Subcutaneous abdominal adipose tissue (tissue), 5 donors: Measurements from ENCODE around the gene TVP23A.
"Not testable (repeated sequence)": the region's sequence is repeated elsewhere in the genome, so short reads cannot be mapped to it uniquely, and the experiment has no call there.

ENCODE experiments used
- H3K27ac ChIP-seq: one replicate; pipeline ENCODE4 v1.7.0; 2013; ENCODE audit warnings: low read depth, mild to moderate bottlenecking, inconsistent platforms, low read length, moderate library complexity
- H3K27me3 ChIP-seq, 5 donors: one replicate each; pipeline ENCODE4 v1.7.0; 2013; ENCODE audit warnings: low read length in 5 of 5, inconsistent platforms in 1 of 5; ENCODE audit not compliant: control insufficient read depth in 5 of 5, insufficient read depth in 4 of 5
- H3K36me3 ChIP-seq, 5 donors: one replicate each; pipeline ENCODE4 v1.7.0; 2013; ENCODE audit warnings: low read length in 5 of 5; ENCODE audit not compliant: control insufficient read depth in 5 of 5, insufficient read depth in 5 of 5
- H3K4me1 ChIP-seq, 5 donors: one replicate each; pipeline ENCODE4 v1.7.0; 2013; ENCODE audit warnings: low read length in 5 of 5, mild to moderate bottlenecking in 3 of 5, moderate library complexity in 1 of 5; ENCODE audit not compliant: control insufficient read depth in 5 of 5, insufficient read depth in 5 of 5
- H3K4me3 ChIP-seq, 5 donors: one replicate each; pipeline ENCODE4 v1.7.0; 2013; ENCODE audit warnings: low read length in 5 of 5, low read depth in 1 of 5
- H3K9ac ChIP-seq, 5 donors: one replicate each; pipeline ENCODE4 v1.7.0; 2013; ENCODE audit warnings: low read length in 5 of 5, mild to moderate bottlenecking in 4 of 5, moderate library complexity in 3 of 5
- H3K9me3 ChIP-seq, 5 donors: one replicate each; pipeline ENCODE4 v1.7.0; 2013; ENCODE audit warnings: low read length in 5 of 5; ENCODE audit not compliant: control insufficient read depth in 5 of 5
- donor health status: healthy.
- donor health status: healthy.
- donor health status: healthy.
- donor health status: healthy.
- donor health status: healthy.

Gene TVP23A

DNA sequence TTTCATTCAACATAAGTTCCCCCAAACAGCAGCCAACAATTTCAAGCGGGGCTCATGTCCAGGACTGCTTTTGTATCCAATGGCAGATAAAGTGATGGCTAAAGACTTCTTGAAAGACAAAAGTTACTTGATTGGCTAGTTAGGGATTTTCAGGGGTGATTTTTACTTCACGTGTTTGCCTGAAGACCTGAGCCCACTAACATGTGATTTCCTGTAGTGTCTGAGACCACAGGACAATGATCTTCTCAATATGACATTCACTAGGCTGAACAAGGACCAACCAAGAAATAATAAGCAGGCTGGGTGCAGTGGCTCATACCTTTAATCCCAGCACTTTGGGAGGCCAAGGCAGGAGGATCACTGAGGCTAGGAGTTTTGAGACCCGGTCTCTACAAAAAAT is 10.4 kb downstream of the TVP23A start:
- Histone ChIP-seq H3K27ac (no peak overlapping the region), H3K4me1 (peaks cover 0 to 8% (median 0%) of the 10 kb centered on the region in 5 donors)

DNA sequence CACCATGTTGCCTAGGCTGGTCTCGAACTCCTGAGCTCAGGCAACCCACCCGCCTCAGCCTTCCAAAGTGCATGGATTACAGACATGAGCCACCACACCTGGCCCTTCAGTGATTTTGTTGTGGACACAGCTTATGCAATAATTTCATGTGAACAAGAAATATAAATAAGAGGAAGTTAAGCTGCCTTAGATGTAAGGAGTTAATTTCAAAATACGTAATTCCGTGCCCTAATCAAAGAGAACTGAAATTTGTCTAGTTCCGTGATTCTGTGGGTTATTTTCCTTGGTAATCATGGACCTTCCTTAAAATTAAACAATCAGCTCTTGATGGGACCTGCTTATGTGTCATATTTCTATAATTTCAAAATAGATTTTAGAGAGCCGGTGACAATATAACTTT is 11.9 kb downstream of the TVP23A start:
- Histone ChIP-seq H3K36me3 (no peaks in the 10 kb centered on the region), H3K4me1 (peaks cover 0 to 8% (median 0%) of the 10 kb centered on the region in 5 donors), H3K27ac (no peak overlapping the region), H3K27me3 (no peaks in the 10 kb centered on the region), H3K9ac (no peak overlapping the region), H3K9me3 (peaks cover 0 to 3% (median 0%) of the 10 kb centered on the region in 5 donors), H3K4me3 (no peak overlapping the region)

More for the DNA sequence above, 10.4 kb downstream of the TVP23A start:
- Histone ChIP-seq H3K9me3 (peaks cover 0 to 3% (median 0%) of the 10 kb centered on the region in 5 donors), H3K4me3 (no peak overlapping the region), H3K9ac (no peak overlapping the region), H3K27me3 (no peaks in the 10 kb centered on the region), H3K36me3 (no peaks in the 10 kb centered on the region)

DNA sequence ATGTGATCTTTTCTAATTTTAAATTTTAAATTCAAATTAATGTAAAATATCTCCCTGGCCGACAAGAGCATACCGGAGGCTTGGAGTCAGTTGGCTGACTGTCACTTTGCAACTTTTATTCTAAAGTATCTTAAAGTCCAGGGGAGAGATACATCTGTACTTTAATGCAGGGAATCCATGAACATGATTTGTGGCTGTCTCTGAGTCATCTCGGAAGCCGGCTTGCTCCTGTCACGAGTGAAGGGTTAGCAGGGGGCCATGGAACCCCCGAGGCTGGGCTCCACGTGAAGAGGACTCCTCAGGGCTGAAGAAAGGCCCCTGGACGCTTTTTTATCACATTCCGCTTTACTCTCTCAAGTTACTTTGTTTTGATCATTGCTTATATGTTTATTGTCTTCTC is 13.3 kb downstream of the TVP23A start:
- Histone ChIP-seq H3K27me3 (no peaks in the 10 kb centered on the region), H3K4me1 (peaks cover 0 to 8% (median 0%) of the 10 kb centered on the region in 5 donors)

DNA sequence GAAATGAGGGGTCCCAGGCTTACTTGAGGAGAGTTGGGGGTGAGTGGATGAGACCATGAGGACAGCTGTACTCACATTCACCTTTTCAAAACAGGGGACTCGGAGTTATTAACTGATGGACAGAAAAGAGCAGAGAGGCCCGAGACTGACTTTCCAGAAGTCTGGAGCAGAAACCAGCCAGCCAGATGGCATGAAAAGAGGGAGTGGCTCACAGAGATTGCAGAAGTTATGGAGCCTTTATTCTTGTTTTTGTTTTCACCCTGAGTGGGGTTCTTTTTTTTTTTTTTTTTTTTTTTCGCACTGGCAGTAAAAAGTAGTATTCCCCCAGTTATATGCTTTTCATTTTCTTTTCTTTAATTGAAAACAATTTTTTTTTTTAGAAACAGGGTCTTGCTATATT is 18.9 kb downstream of the TVP23A start:
- no peak overlapping the region for H3K4me3 ChIP-seq
- H3K36me3 ChIP-seq: no peaks in the 10 kb centered on the region
- no peaks in the 10 kb centered on the region for H3K9me3 ChIP-seq
- H3K4me1 ChIP-seq: peaks cover 0 to 6% (median 0%) of the 10 kb centered on the region in 5 donors
- H3K27me3 ChIP-seq: no peaks in the 10 kb centered on the region
- H3K27ac ChIP-seq: no peak overlapping the region
- no peak overlapping the region for H3K9ac ChIP-seq

More for the DNA sequence above, 13.3 kb downstream of the TVP23A start:
- peaks cover 0 to 3% (median 0%) of the 10 kb centered on the region in 5 donors for H3K9me3 ChIP-seq
- H3K4me3 ChIP-seq: no peak overlapping the region
- H3K27ac ChIP-seq: no peak overlapping the region
- no peak overlapping the region for H3K9ac ChIP-seq
- H3K36me3 ChIP-seq: no peaks in the 10 kb centered on the region

DNA sequence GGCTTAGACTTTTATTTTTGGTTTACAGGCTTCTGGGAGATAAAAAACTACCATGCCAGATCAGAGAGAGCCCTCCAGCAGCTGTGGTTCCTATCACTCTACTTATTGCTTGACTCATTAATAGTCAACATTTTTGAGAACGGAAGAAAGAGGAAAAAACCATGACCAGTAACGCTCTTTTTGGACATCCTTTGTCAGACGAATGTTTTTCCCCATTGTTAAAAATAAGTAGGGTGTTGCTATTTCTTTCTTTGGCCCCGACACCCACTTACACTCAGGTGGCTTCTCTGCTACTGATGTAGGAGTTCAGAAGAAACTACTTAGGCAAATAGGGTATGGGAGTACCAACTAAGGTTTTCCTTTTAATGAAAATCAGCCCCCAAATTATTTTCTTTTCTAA is 27.5 kb downstream of the TVP23A start:
- H3K4me3 ChIP-seq: no peak overlapping the region
- no peaks in the 10 kb centered on the region for H3K27me3 ChIP-seq
- H3K9me3 ChIP-seq: no peaks in the 10 kb centered on the region
- no peak overlapping the region for H3K27ac ChIP-seq
- H3K4me1 ChIP-seq: peaks cover 0 to 9% (median 0%) of the 10 kb centered on the region in 5 donors
- H3K36me3 ChIP-seq: no peaks in the 10 kb centered on the region
- no peak overlapping the region for H3K9ac ChIP-seq

DNA sequence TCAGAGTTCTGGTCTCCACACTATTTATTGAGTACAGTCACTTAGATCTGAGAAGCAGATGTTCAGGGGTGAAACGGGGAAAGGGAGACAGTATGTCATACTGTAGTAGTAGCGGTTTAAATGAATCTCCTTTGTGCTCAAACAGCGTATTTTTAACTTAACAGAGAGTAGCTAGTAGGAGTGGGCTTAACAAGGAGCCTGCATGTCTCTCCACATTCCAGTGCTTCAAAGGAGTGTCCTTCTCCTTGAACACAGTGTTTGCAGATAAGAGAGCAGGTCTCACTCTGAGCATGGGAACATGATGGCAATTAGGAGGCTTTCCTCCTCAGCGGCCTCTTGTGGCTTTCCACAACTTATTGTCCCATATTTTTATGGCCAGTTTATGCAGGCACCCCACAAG is 30.0 kb downstream of the TVP23A start:
- not testable (repeated sequence) for H3K4me3 ChIP-seq, H3K36me3 ChIP-seq, H3K9me3 ChIP-seq, H3K27ac ChIP-seq, H3K27me3 ChIP-seq, H3K9ac ChIP-seq, H3K4me1 ChIP-seq

DNA sequence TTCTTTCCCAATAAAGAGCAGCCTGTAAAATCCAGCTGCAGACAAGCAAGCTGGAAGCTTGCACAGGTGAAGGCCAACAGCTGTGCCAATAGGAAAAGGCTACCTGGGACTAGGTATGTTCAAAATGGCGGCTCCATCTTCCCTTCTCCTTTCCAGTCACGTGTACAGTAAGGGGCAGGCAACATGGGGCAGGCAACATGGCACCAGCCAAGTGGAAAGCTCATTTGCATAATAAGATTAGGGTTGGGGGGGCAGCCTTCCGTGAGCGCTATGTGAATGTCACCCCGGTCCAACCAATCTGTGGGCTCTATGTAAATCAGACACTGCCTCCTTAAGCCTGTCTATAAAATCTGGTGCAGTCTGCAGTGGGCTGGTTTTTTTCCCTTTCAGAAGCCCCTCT is 31.3 kb downstream of the TVP23A start:
- no peak overlapping the region for H3K27ac ChIP-seq
- H3K9ac ChIP-seq: no peak overlapping the region
- peaks cover 0 to 2% (median 0%) of the 10 kb centered on the region in 5 donors for H3K4me1 ChIP-seq
- no peaks in the 10 kb centered on the region for H3K9me3 ChIP-seq
- no peak overlapping the region for H3K4me3 ChIP-seq
- no peaks in the 10 kb centered on the region for H3K36me3 ChIP-seq
- no peaks in the 10 kb centered on the region for H3K27me3 ChIP-seq

DNA sequence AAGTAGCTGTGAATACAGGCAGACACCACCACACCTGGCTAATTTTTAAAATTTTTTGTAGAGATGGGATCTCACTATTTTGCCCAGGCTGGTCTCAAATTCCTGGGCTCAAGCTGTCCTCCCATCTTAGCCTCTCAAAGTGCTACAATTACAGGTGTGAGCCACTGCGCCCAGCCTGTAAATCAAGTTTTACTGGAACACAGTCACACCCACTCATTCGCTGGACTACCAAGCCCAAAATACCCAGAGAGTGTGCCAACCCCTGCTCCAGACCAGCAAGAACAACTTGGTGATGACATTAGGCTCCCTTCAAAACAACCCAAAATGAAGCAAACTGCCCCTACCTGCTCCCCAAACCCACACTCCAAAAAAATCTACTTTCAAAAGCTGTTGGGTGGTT is 36.0 kb downstream of the TVP23A start:
- Histone ChIP-seq H3K4me3 (no peak overlapping the region), H3K4me1 (no peaks in the 10 kb centered on the region), H3K27me3 (no peaks in the 10 kb centered on the region), H3K9me3 (no peaks in the 10 kb centered on the region), H3K9ac (no peak overlapping the region), H3K36me3 (no peaks in the 10 kb centered on the region), H3K27ac (no peak overlapping the region)

DNA sequence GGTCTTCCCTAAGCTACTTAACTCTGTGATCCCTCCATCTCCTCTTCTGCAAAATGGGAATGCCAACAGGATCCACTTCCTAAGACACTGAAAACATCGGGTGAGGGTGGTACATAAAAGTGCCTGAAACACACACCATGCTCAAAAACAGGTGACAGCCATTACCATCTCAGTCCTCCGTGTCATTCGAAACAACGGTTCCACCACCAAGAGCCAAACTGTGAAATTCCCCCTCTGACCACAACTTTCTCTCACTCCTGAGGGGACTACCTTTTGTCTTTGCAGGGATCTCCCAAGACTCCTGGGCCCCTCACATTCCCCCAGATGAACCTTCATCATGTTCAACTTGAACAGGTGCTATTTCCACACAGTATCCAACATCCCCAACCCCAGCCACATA is 38.0 kb downstream of the TVP23A start:
- Histone ChIP-seq H3K9me3 (no peaks in the 10 kb centered on the region), H3K36me3 (no peaks in the 10 kb centered on the region), H3K27me3 (no peaks in the 10 kb centered on the region), H3K4me1 (no peaks in the 10 kb centered on the region), H3K9ac (no peak overlapping the region), H3K27ac (no peak overlapping the region), H3K4me3 (no peak overlapping the region)

DNA sequence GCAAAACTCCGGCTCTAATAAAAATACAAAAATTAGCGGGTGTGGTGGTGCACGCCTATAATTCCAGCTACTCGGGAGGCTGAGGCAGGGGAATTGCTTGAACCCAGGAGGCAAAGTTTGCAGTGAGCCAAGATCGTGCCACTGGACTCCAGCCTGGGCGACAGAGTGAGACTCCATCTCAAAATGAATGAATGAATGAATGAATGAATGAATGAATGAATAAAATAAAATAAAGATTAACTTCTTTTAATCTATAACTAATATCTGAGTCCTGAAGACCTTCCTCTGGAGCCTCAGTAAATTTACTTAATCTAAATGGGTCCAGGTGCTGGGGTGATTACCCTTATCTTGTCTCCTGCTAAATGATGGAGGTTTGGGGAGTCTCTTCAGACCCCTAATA is 38.7 kb downstream of the TVP23A start:
- not testable (repeated sequence) for H3K27me3 ChIP-seq, H3K4me3 ChIP-seq, H3K9me3 ChIP-seq, H3K36me3 ChIP-seq, H3K27ac ChIP-seq, H3K4me1 ChIP-seq, H3K9ac ChIP-seq

DNA sequence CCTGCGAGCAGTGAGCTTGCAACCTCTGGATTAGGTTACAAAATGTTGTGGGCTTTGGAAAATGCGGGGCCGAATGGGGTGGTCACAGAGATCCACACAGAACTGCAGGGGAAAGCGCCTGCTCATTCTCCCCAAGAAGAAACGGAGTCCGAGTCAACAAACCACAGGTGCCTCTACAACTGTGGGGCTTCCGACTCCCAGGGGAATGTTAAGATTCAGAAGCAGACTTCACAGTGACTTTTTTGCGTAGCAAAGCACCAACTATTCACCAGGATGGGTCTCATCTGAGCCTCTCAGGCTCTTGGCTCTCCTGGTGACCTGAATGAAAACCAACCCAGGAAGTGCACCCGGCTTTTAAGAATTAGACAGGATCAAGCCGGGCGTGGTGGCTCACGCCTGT is 41.2 kb downstream of the TVP23A start:
- Histone ChIP-seq H3K4me1 (peaks cover 0 to 5% (median 0%) of the 10 kb centered on the region in 5 donors), H3K27ac (no peak overlapping the region), H3K4me3 (no peak overlapping the region), H3K27me3 (no peaks in the 10 kb centered on the region), H3K36me3 (no peaks in the 10 kb centered on the region), H3K9me3 (no peaks in the 10 kb centered on the region), H3K9ac (no peak overlapping the region)
